Retinal pigment epithelial cell (primary cell): ENCODE data around the gene SAMD5.

ENCODE experiments used
- DNase-seq: peaks from one replicate; pipeline ENCODE4 v3.0.0-alpha.2; 2010; ENCODE audit warnings: low read depth
- H3K4me3 ChIP-seq: 2 replicates; pipeline ENCODE4 v1.5.1; 2011; ENCODE audit warnings: mild to moderate bottlenecking, low read length, control low read depth, moderate library complexity
- TF ChIP-seq, protein P1 (sequence below): conservative IDR thresholded peaks from 2 replicates; pipeline ENCODE4 v1.5.1; 2011; ENCODE audit warnings: low read depth, low read length, control low read depth, inconsistent platforms

The SAMD5 gene

DNA sequence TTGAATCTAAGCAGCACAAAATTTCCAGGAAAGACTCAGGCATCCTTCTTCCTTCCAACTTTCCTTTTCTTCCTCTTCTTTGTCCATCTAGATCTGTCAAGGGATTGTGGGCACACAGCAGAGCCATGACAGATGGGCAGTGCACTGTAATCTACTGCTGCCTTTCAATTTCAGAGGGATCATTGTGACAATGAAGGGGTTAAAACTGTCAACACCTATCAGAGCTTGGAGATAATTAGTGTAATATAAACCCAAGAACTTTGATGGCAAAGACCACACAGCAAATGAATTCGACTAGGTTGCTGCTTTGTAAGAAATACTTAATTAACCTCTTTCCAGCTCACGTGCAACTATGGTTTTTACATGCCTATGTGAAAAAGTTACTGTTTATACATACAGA is 55.0 kb downstream of the SAMD5 start:
- DNase-seq, result no peak
- TF ChIP-seq, protein P1, sequence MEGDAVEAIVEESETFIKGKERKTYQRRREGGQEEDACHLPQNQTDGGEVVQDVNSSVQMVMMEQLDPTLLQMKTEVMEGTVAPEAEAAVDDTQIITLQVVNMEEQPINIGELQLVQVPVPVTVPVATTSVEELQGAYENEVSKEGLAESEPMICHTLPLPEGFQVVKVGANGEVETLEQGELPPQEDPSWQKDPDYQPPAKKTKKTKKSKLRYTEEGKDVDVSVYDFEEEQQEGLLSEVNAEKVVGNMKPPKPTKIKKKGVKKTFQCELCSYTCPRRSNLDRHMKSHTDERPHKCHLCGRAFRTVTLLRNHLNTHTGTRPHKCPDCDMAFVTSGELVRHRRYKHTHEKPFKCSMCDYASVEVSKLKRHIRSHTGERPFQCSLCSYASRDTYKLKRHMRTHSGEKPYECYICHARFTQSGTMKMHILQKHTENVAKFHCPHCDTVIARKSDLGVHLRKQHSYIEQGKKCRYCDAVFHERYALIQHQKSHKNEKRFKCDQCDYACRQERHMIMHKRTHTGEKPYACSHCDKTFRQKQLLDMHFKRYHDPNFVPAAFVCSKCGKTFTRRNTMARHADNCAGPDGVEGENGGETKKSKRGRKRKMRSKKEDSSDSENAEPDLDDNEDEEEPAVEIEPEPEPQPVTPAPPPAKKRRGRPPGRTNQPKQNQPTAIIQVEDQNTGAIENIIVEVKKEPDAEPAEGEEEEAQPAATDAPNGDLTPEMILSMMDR, result no peak
- H3K4me3 ChIP-seq, result no peak overlapping the region

DNA sequence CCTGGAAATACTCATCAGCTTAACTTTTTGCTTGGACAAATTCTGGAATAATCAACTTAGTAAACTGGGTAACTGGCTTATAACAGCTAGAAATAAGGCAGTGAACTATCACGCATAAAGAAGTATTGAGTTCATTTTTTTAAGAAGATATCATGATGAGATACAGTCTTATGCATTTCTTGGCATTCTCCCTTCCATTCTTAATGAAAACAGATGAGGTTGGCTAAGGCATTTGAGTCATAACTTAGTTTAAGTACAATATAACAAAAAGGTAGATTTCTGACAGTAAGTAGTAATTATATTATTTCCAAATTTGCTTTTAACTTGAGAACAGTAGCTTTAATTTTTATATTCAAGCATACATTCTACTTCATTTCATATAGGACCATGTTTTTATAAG is 56.1 kb downstream of the SAMD5 start:
- TF ChIP-seq, protein P1, result no peak
- no peak for DNase-seq
- no peak overlapping the region for H3K4me3 ChIP-seq

DNA sequence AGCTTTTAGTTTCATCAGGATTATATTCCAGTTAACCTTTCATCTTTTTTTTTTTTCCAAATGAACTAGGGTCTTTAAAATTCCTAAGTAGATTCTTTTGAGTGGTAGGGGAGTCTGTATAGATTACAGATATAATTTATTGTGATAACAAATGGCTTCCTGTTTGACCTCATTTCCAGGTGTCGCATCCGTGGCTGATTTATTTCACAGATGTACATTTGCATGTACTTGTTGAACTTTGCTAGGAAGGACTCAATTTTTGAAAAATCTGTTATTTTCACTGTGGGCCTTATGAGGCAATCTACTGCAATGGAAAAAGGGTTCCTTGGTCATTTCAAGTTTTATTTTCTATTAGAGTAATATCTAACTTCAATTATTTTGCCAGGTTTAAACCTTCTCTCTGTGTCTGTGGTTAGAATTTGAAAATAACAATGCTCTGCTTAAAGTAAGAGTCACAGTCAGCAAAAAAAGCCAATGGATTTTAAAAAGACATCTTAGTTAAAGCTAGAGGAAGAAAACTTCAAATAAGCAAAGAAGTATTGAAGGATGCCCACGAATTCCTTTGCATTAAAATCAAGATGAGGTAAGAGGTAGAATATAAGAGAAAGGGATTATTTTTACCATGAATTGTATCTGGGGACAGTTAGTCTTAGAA is 57.9 kb downstream of the SAMD5 start:
- TF ChIP-seq, protein P1, result no peak
- no peak overlapping the region for H3K4me3 ChIP-seq
- DNase-seq, result no peak

DNA sequence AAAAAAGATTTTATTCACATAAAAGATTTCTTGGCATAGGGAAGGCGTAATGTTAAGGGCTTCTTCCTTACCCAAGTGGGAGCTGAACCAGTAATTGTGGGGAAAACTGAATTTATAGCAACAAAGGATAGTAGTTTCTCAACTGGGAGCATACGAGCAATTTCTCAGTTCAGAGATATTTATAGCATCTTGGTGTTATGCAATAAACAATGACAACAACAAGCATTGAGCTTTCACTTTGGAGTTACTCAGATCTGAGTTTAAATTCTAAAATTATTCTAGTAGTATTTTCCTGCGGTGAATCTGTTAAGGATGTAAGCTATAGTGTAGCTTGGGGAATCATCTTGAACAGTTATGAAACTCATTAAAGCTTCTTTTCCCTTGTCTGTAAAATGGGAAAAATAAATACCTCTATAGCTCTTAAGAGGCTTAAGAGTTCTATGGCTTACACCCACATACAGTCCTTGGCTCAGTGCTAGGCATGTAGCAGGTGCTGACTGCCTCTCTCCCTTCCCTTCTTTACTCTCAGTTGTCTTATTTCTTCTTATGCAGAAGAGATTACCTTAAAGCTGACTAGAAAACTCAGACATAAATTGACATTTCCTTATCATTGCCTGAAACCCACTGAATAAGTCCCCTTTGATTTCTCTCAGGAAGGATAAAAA is 58.8 kb downstream of the SAMD5 start:
- TF ChIP-seq, protein P1, result no peak

DNA sequence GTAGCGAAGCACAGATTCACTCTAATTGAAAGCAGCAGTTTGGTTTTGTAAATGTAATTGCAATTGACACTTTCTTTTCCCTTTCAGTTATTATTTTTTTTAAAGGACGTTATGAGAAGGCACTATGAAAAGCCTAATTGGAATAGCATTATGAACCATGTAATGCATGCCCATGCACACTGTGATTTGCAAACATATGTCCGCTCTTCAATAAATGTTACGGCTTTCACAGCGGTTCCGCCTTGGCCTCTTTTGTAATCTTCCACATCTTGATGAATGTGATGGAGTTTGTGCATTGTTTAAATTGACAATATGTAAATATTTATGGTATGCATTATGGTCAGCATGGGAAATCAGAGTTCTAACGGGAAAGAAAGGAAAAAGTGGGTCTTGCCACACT is 61.3 kb downstream of the SAMD5 start:
- TF ChIP-seq, protein P1, result no peak
- DNase-seq, result no peak
- H3K4me3 ChIP-seq, result no peak overlapping the region

More for the DNA sequence above, 58.8 kb downstream of the SAMD5 start:
- DNase-seq, result no peak
- H3K4me3 ChIP-seq, result no peak overlapping the region

DNA sequence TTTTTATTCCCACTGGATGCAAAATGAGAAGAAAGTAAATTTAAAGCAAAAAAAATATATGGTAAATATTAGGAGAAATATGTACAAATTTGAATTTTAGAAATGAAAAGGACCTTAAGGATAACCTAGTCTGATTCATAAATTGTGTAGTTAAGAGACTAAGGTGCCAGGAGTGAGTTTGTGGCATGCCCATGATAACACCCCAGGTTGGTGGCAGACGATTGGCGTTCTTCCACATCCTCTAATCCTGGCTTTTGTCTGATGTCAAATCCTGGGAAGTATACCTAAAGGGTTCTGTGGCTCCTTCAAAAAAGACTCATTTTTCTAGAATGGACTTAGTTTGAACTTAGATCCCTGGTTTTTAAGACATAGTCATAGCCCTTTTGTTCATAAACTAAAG is 62.2 kb downstream of the SAMD5 start:
- no peak for DNase-seq
- TF ChIP-seq, protein P1, result no peak
- H3K4me3 ChIP-seq, result no peak overlapping the region

DNA sequence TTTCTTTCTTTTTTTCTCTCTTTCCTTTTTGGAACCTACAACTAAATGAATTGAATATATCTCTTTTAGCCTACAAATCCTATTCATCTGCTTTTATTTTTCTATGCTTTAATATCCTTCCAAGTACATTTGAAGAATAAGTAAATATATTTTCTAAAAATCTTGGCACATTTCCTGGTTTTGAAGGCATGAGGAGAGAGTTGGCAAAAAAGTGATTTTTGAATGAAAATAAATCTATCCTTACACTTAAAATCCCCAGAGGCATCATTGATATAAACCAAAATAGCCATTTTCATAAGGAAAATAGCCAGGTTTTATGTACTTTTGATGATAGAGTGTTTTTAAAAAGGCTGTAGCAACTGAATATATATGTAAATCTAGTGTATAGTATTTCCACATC is 69.0 kb downstream of the SAMD5 start:
- DNase-seq, result no peak
- H3K4me3 ChIP-seq, result no peak overlapping the region
- TF ChIP-seq, protein P1, result no peak
